ENCODE results near the gene NPEPL1. TPM values are rescaled to one million over a fixed set of nuclear protein-coding genes. Genes with fewer than 3 reads are reported as not detected.

Gene NPEPL1
- total and polyA plus RNA-seq, 2 of the 8 experiments (the other 6 are each of a cell fraction or from before 2014, with no cell fraction given): 12.4 to 26.8 TPM

DNA sequence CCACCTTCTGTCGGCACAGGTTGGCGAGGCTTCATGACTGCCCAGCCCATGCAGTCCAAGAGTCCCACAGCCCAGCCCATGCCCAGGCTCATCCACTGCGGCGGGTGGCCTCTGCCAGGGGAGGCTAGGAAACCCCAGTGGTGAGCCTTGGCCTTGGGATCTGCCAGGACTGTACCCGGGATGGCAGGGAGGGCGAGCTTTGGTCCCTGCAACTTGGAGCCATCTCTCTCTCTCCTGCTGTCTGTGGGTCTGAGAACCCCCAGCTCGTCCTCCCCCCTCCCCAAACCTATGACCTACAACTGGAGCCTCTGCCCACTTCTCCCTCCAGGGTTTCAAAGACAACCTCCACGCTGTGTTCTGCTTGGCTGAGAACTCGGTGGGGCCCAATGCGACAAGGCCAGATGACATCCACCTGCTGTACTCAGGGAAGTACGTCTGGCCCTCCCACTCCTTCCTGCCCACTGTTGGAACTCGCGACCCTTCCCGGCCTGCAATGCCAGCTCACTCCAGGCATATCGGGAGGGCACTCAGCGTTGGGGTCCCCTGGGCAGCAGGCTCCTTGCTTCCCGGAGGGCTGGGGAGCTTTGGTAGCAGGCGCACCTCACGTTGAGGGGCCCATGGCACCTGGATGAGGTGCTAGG, 19.7 kb downstream of the NPEPL1 start:
- H3K56ac ChIP-seq (replicated peaks; ENCODE audit: insufficient read length, low read depth, low read length): no peak overlapping the region
- H2BK5ac ChIP-seq (ENCODE audit: low read depth, low read length): no peak overlapping the region
- FAIRE-seq: no peak
- CTCF ChIA-PET (ENCODE audit: partially characterized antibody): interaction anchor here (0.7 to 4.3 kb wide), 7 partner anchors 9 to 100 kb away, joined by 3 to 16 read pairs (median 3); partner anchors contain the start of gene STX16
- no peak overlapping the region for H3K9ac ChIP-seq (replicated peaks in 1 of 4; ENCODE audit: extremely low read depth in 1 of 4, low read depth in 3 of 4, low read length in 3 of 4)
- no peak overlapping the region for H2BK20ac ChIP-seq (ENCODE audit: low read length)
- no peak overlapping the region for H3K18ac ChIP-seq (ENCODE audit: extremely low read depth, low read length)
- H3K23ac ChIP-seq (ENCODE audit: insufficient read length): no peak overlapping the region
- H3K36me3 ChIP-seq (ENCODE audit: control insufficient read depth in 2 of 4, insufficient read depth in 4 of 4, low read length in 3 of 4): no peaks in the 10 kb centered on the region
- H3K27me3 ChIP-seq (replicated peaks in 1 of 4; ENCODE audit: control insufficient read depth in 3 of 4, extremely low read depth in 1 of 4, insufficient read depth in 3 of 4, low read length in 3 of 4): no peaks in the 10 kb centered on the region
- H3K23me2 ChIP-seq (ENCODE audit: low read depth, low read length): no peaks in the 10 kb centered on the region
- peak in 1 of 2 experiments; percentile 34 for DNase-seq (ENCODE audit: low read depth in 1 of 2, low spot score in 2 of 2)
- H2AK5ac ChIP-seq (ENCODE audit: low read depth, low read length): no peak overlapping the region
- peaks cover 0 to 2% of the 10 kb centered on the region in 2 experiments for H4K20me1 ChIP-seq (replicated peaks in 1 of 2; ENCODE audit: control insufficient read depth in 1 of 2, insufficient read depth in 2 of 2, low read length in 2 of 2)
- no peak overlapping the region for H3K4me2 ChIP-seq (ENCODE audit: insufficient read depth in 1 of 2, low read depth in 2 of 2, low read length in 2 of 2)
- no peak overlapping the region for H2AFZ ChIP-seq (ENCODE audit: low read length)
- no peak overlapping the region for H2BK15ac ChIP-seq (ENCODE audit: low read length)
- no peak overlapping the region for H2BK120ac ChIP-seq (replicated peaks; ENCODE audit: low read depth, low read length)
- no peaks in the 10 kb centered on the region; a peak in 2 of 7 replicates for H3K4me1 ChIP-seq (replicated peaks in 1 of 4; ENCODE audit: control insufficient read depth in 3 of 4, insufficient read depth in 4 of 4, low read length in 3 of 4)
- H3K79me2 ChIP-seq (ENCODE audit: control insufficient read depth in 1 of 2, insufficient read depth in 2 of 2, low read length in 2 of 2): no peaks in the 10 kb centered on the region
- H3K79me1 ChIP-seq (ENCODE audit: low read depth, low read length): no peaks in the 10 kb centered on the region
- H4K8ac ChIP-seq (ENCODE audit: extremely low read depth, insufficient read depth, low read length): no peak overlapping the region
- no peaks in the 10 kb centered on the region for H3K9me3 ChIP-seq (ENCODE audit: insufficient read depth in 2 of 2, low read depth in 1 of 2, low read length in 1 of 2)
- no peak overlapping the region for H3K4me3 ChIP-seq (ENCODE audit: extremely low read depth in 1 of 4, insufficient read depth in 2 of 4, low read depth in 3 of 4, low read length in 4 of 4)
- H3K27ac ChIP-seq (ENCODE audit: low read depth, low read length): no peak overlapping the region; the same call in 1 of the 2 replicates
- H4K91ac ChIP-seq (replicated peaks; ENCODE audit: insufficient read length, low read length): no peak overlapping the region
- H3K14ac ChIP-seq (ENCODE audit: insufficient read length): no peak overlapping the region
- H2BK12ac ChIP-seq (ENCODE audit: low read depth, low read length): no peak overlapping the region; the same call in 1 of the 2 replicates
- POLR2A ChIA-PET (ENCODE audit: partially characterized antibody): interaction anchor here (0.7 to 10.9 kb wide), 11 partner anchors 8 to 135 kb away, joined by 3 to 188 read pairs (median 4); partner anchors contain the start of gene STX16
- WGBS, 2 experiments (ENCODE audit: extremely low coverage in 1 of 2, insufficient coverage in 1 of 2, insufficient read length in 1 of 2, insufficient replicate concordance in 2 of 2, low coverage in 1 of 2, low lambda C conversion rate in 2 of 2, missing lambda C conversion rate in 1 of 2): 86% methylated on average over 18 of the region's 19 CpGs; no CpG with 5 or more reads in 1 of the 2 experiments
- no peak overlapping the region for H3K4ac ChIP-seq (replicated peaks; ENCODE audit: insufficient read length, low read depth, low read length)
- no peak overlapping the region for H4K5ac ChIP-seq (ENCODE audit: insufficient read length, low read depth, low read length)

Measured in H1 (cell line).